GM12874 (cell line): Measurements from ENCODE around the gene BPIFB1.

ENCODE experiments used
- CTCF ChIP-seq: IDR thresholded peaks from 2 replicates; pipeline ENCODE4 v1.5.1; 2011; ENCODE audit warnings: low read depth, mild to moderate bottlenecking, control low read depth, low read length, moderate library complexity; ENCODE audit not compliant: insufficient read depth

Gene BPIFB1

GRCh38 chr20:33240923-33241322, 42.1 kb upstream of the BPIFB1 start:
- no peak for TF ChIP-seq CTCF

- TF ChIP-seq CTCF = no peak
These were observed 40.5 kb upstream of the BPIFB1 start for GRCh38 chr20:33242319-33243100.

GRCh38 chr20:33246077-33246476, 36.9 kb upstream of the BPIFB1 start:
- TF ChIP-seq CTCF = no peak

GRCh38 chr20:33249456-33249855, 33.6 kb upstream of the BPIFB1 start:
- TF ChIP-seq CTCF = no peak

GRCh38 chr20:33250666-33251065, 32.3 kb upstream of the BPIFB1 start:
- no peak for TF ChIP-seq CTCF

GRCh38 chr20:33251496-33251895, 31.5 kb upstream of the BPIFB1 start:
- TF ChIP-seq CTCF = no peak

- no peak for TF ChIP-seq CTCF
These were observed 30.6 kb upstream of the BPIFB1 start for GRCh38 chr20:33252460-33252859.
